Measurements from ENCODE around the gene NOL3. TPM values are rescaled to one million over a fixed set of nuclear protein-coding genes. Genes with fewer than 3 reads are reported as not detected.

The NOL3 gene
- total and polyA plus RNA-seq, 2 of the 13 experiments (the other 11 are each of a cell fraction or from before 2014, with no cell fraction given) = 5.7 to 20.5 TPM

- TF ChIP-seq GLMP (CRISPR knock-in tag; IDR thresholded peaks at IDR 0.05; ENCODE audit: borderline replicate concordance) = no peak
- 0 out of 2 replicates have a peak, but pooled peaks have one; percentile 10 for TF ChIP-seq FOXO1 (CRISPR knock-in tag; IDR thresholded peaks at IDR 0.05)
- no peak for TF ChIP-seq ZNF414 (CRISPR knock-in tag; IDR thresholded peaks at IDR 0.05)
- no peak for TF ChIP-seq ZNF451 (CRISPR knock-in tag; IDR thresholded peaks at IDR 0.05)
- no peak for TF ChIP-seq KLF16 (CRISPR knock-in tag; IDR thresholded peaks at IDR 0.05)
- TF ChIP-seq ZNF576 (CRISPR knock-in tag; IDR thresholded peaks at IDR 0.05) = no peak
- TF ChIP-seq ZNF790 (CRISPR knock-in tag; IDR thresholded peaks at IDR 0.05; ENCODE audit: borderline replicate concordance) = no peak
- TF ChIP-seq HIC2 (CRISPR knock-in tag; IDR thresholded peaks at IDR 0.05; ENCODE audit: low read depth) = peak; percentile 94
- no peak for TF ChIP-seq DMTF1 (CRISPR knock-in tag; IDR thresholded peaks at IDR 0.05)
- no peak for TF ChIP-seq ZNF570 (CRISPR knock-in tag; IDR thresholded peaks at IDR 0.05; ENCODE audit: borderline replicate concordance)
- no peak for TF ChIP-seq SMAD1 (CRISPR knock-in tag; IDR thresholded peaks at IDR 0.05; ENCODE audit: borderline replicate concordance, low read depth)
- TF ChIP-seq SSRP1 (CRISPR knock-in tag; IDR thresholded peaks at IDR 0.05) = 0 out of 2 replicates have a peak, but pooled peaks have one; percentile 7
- no peak for TF ChIP-seq ZNF740 (CRISPR knock-in tag; IDR thresholded peaks at IDR 0.05)
- TF ChIP-seq EP300 (IDR thresholded peaks at IDR 0.05; ENCODE audit: low read depth in 2 of 2, low read length in 2 of 2) = no peak
- TF ChIP-seq EP300 (CRISPR knock-in tag; IDR thresholded peaks at IDR 0.05; ENCODE audit: borderline replicate concordance) = no peak
- TF ChIP-seq MBNL3 (CRISPR knock-in tag; conservative IDR thresholded peaks at IDR 0.05) = no peak
- TF ChIP-seq ZNF17 (CRISPR knock-in tag; IDR thresholded peaks at IDR 0.05) = no peak
- TF ChIP-seq MED13 (CRISPR knock-in tag; IDR thresholded peaks at IDR 0.05) = no peak
- TF ChIP-seq RFXANK (CRISPR knock-in tag; IDR thresholded peaks at IDR 0.05) = no peak
- peak; percentile 35; the same call in 1 of the 2 replicates for TF ChIP-seq GABPB1 (CRISPR knock-in tag; IDR thresholded peaks at IDR 0.05)
- TF ChIP-seq ZNF597 (CRISPR knock-in tag; IDR thresholded peaks at IDR 0.05) = no peak
Measured at GRCh38 chr16:67210069-67210937, 40.0 kb downstream of the NOL3 start (continued).
